ENCODE data around the gene PRR7.

Gene PRR7

DNA sequence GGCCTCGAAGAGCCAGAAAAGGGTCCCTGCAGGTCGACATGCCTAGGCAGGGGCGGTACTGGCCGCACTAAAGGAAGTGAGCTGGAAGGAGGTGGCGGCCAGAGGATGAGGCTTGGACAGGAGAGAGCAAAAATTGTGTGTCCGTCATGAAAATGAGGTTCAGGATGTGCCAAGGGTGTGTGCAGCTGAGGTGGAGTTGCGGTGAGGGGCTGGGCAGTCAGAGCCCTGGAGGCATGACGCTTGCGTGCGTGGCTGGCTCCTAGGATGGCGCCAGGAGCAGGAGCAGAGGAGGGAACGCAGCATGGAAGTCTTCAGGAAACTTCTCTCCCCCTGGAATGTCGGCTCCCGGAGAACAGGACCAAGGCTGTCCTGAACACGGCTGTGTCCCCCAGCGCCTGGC is 56.3 kb downstream of the PRR7 start:
- H3K27me3 ChIP-seq (replicated peaks; ENCODE audit: control insufficient read depth, insufficient read depth, low read length, poor library complexity, severe bottlenecking), result no peaks in the 10 kb centered on the region
- peaks cover 9% of the 10 kb centered on the region for H3K4me1 ChIP-seq (ENCODE audit: control insufficient read depth, insufficient read depth, low read length, poor library complexity, severe bottlenecking)
- no peak for DNase-seq
- no peaks in the 10 kb centered on the region for H3K9me3 ChIP-seq (ENCODE audit: control insufficient read depth, low read length)
- H3K27ac ChIP-seq (ENCODE audit: insufficient read depth, low read length, poor library complexity, severe bottlenecking), result no peak overlapping the region
- no peaks in the 10 kb centered on the region for H3K36me3 ChIP-seq (ENCODE audit: control insufficient read depth, insufficient read depth, low read length)
- H3K4me3 ChIP-seq (ENCODE audit: insufficient read depth, low read depth, low read length, poor library complexity, severe bottlenecking), result no peak overlapping the region

GRCh38 chr5:177503351-177504085 is 56.9 kb downstream of the PRR7 start:
- no peak for DNase-seq
- peaks cover 4% of the 10 kb centered on the region for H3K4me1 ChIP-seq (ENCODE audit: control insufficient read depth, insufficient read depth, low read length, poor library complexity, severe bottlenecking)
- H3K36me3 ChIP-seq (ENCODE audit: control insufficient read depth, insufficient read depth, low read length), result no peaks in the 10 kb centered on the region
- no peaks in the 10 kb centered on the region for H3K9me3 ChIP-seq (ENCODE audit: control insufficient read depth, low read length)
- H3K27me3 ChIP-seq (replicated peaks; ENCODE audit: control insufficient read depth, insufficient read depth, low read length, poor library complexity, severe bottlenecking), result no peaks in the 10 kb centered on the region
- H3K4me3 ChIP-seq (ENCODE audit: insufficient read depth, low read depth, low read length, poor library complexity, severe bottlenecking), result no peak overlapping the region
- no peak overlapping the region for H3K27ac ChIP-seq (ENCODE audit: insufficient read depth, low read length, poor library complexity, severe bottlenecking)

DNA sequence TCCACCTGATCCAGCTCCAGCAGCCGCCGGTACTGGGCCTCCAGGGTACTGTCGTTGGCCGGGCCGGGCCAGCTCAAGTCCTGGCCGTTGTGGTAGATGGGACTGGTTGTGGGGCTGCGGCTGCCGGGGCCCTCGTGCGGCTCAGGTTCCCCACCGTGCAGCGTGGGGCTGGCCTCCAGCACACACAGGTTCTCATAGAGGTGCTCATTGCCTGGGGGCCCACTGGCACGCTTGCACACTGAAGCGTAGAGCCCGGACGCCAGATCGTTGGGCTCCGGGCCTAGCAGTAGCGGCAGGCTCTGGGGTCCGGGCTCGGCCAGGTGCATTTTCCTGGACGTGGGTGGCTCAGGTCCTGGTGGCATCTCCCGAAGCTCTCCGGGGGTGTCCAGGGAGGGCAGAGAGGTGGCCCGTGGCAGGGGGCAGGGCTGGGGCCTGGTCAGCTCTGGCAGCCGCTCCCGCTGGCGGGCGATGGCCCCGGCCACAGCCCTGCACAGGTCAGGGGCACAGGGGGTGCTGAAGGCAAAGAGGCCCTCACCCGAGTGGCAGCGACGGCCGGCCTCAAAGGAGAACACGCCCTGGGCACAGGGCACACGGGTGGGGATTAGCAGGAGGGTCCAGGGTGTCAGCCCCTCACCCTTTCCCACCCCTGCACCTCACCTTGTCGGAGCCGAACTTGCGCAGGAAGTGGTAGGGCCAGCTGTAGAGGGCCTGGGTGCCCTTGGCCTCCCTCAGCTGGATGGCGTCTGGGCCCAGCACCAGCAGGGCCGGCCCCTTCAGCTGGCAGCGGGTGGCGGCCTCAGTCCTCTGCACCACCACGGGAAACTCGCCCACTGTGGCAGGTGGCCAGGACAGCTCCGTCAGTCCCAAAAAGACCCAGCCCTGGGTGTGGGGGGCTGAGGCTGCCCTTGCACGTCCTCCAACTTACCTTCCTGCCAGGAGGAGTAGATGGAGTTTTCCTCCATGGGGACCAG is 57.8 kb downstream of the PRR7 start:
- H3K27me3 ChIP-seq (replicated peaks; ENCODE audit: control insufficient read depth, insufficient read depth, low read length, poor library complexity, severe bottlenecking), result no peaks in the 10 kb centered on the region
- no peaks in the 10 kb centered on the region for H3K9me3 ChIP-seq (ENCODE audit: control insufficient read depth, low read length)
- peaks cover 4% of the 10 kb centered on the region for H3K4me1 ChIP-seq (ENCODE audit: control insufficient read depth, insufficient read depth, low read length, poor library complexity, severe bottlenecking)

DNA sequence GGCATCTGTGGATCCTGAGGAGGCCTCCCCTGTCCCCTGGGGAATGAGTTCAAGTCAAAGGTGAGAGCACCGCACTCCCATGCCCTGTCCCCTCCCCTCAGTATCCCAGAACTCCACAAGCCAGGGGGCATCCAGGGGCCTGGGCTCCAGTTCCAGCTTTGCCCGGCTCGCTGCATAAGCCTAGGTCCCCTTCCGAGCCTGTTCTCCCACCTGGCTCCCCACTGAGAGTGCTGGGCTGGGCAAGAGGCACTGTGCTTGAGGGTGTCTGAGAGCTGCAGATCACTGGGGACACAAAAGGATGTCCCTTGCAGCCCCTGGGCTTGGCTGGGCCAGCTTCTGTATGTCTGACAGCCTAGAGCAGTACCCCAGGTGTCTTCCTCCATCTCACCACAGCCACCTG is 58.5 kb downstream of the PRR7 start:
- H3K9me3 ChIP-seq (ENCODE audit: control insufficient read depth, low read length), result no peaks in the 10 kb centered on the region
- H3K27me3 ChIP-seq (replicated peaks; ENCODE audit: control insufficient read depth, insufficient read depth, low read length, poor library complexity, severe bottlenecking), result no peaks in the 10 kb centered on the region
- DNase-seq, result no peak
- H3K36me3 ChIP-seq (ENCODE audit: control insufficient read depth, insufficient read depth, low read length), result no peaks in the 10 kb centered on the region
- no peak overlapping the region for H3K4me3 ChIP-seq (ENCODE audit: insufficient read depth, low read depth, low read length, poor library complexity, severe bottlenecking)
- peaks cover 4% of the 10 kb centered on the region for H3K4me1 ChIP-seq (ENCODE audit: control insufficient read depth, insufficient read depth, low read length, poor library complexity, severe bottlenecking)
- no peak overlapping the region for H3K27ac ChIP-seq (ENCODE audit: insufficient read depth, low read length, poor library complexity, severe bottlenecking)

More for the DNA sequence above, 57.8 kb downstream of the PRR7 start:
- Histone ChIP-seq H3K36me3 (ENCODE audit: control insufficient read depth, insufficient read depth, low read length) (no peaks in the 10 kb centered on the region), H3K4me3 (ENCODE audit: insufficient read depth, low read depth, low read length, poor library complexity, severe bottlenecking) (no peak overlapping the region), H3K27ac (ENCODE audit: insufficient read depth, low read length, poor library complexity, severe bottlenecking) (no peak overlapping the region)
- no peak for DNase-seq

Measured in effector memory CD4-positive, alpha-beta T cell (primary cell).